GM19328 (cell line): Measurements from ENCODE around the gene RAB13.
A peak's percentile ranks its signal among the peaks of the same experiment; 100 is the strongest.

Source experiments
- ATAC-seq: cut with Tn5 transposase; IDR thresholded peaks from one replicate; pipeline ENCODE4 v1.9.1; 2021; ENCODE audit warnings: mild to moderate bottlenecking, moderate library complexity; ENCODE audit not compliant: unreplicated experiment

RAB13 gene

GRCh38 chr1:153957744-153958110, 28.4 kb downstream of the RAB13 start:
- ATAC-seq = peak; percentile 9

- ATAC-seq = no peak
These were observed 29.0 kb downstream of the RAB13 start for GRCh38 chr1:153956997-153957715.

- no peak for ATAC-seq
These were observed 31.3 kb downstream of the RAB13 start for GRCh38 chr1:153954826-153955225.

- no peak for ATAC-seq
These were observed 32.2 kb downstream of the RAB13 start for GRCh38 chr1:153953859-153954365.

- ATAC-seq = no peak
These were observed 34.3 kb downstream of the RAB13 start for GRCh38 chr1:153951801-153952200.

GRCh38 chr1:153951183-153951582, 35.0 kb downstream of the RAB13 start:
- no peak for ATAC-seq

GRCh38 chr1:153946622-153947241, 39.4 kb downstream of the RAB13 start, which contains the start of gene DENND4B:
Gene DENND4B, minus strand, starts transcription at chr1:153946718. Its CDS starts 2,344 bp downstream, at chr1:153944374.
- ATAC-seq = peak; percentile 54

- peak; percentile 68 for ATAC-seq
These were observed 40.1 kb downstream of the RAB13 start for GRCh38 chr1:153945795-153946621.

- ATAC-seq = no peak
These were observed 40.9 kb downstream of the RAB13 start for GRCh38 chr1:153945131-153945794.

GRCh38 chr1:153944827-153945117, 41.4 kb downstream of the RAB13 start:
- no peak for ATAC-seq

- ATAC-seq = no peak
These were observed 41.9 kb downstream of the RAB13 start for GRCh38 chr1:153944005-153944826.

GRCh38 chr1:153942766-153943549, 43.2 kb downstream of the RAB13 start:
- no peak for ATAC-seq

GRCh38 chr1:153941826-153942725, 44.1 kb downstream of the RAB13 start:
- no peak for ATAC-seq

GRCh38 chr1:153940756-153941155, 45.4 kb downstream of the RAB13 start:
- no peak for ATAC-seq

- no peak for ATAC-seq
These were observed 46.7 kb downstream of the RAB13 start for GRCh38 chr1:153939476-153939875.

- ATAC-seq = no peak
These were observed 47.1 kb downstream of the RAB13 start for GRCh38 chr1:153938996-153939395.

GRCh38 chr1:153937331-153937730, 48.8 kb downstream of the RAB13 start:
- ATAC-seq = no peak

- no peak for ATAC-seq
These were observed 49.9 kb downstream of the RAB13 start for GRCh38 chr1:153936011-153936802.
